Activated T-cell treated with anti-CD3 and anti-CD28 coated beads for 4 hours (primary cell): ENCODE results near the gene PRPSAP1.
"Not testable (repeated sequence)": the region's sequence is repeated elsewhere in the genome, so short reads cannot be mapped to it uniquely, and the experiment has no call there.

ENCODE experiments used
- DNase-seq: peaks from one replicate; pipeline ENCODE4 v3.0.0-alpha.2; 2020

PRPSAP1 gene

DNA sequence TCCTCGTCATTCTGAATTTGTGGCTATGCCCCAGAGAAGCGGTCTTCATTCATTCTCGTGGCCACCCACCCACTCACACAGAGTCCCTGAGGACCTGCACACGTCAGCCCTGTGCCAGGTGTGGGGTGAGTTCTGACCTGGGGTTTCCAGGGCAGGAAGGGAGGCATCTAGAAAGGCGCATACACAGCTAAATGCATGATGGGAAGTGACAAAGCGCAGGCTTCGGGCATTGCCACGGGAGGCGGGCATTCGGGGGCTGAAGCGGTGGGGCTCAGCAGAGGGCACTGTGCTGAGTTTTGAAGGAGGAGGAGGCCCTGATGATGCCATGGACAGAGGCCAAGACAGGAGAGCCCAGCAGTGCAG lies 77.7 kb downstream of the PRPSAP1 start:
- DNase-seq = no peak

GRCh38 chr17:76275382-76276068 lies 78.2 kb downstream of the PRPSAP1 start:
- DNase-seq = no peak

- DNase-seq = no peak
These were observed 79.4 kb downstream of the PRPSAP1 start for GRCh38 chr17:76274112-76274956.

- DNase-seq = no peak
These were observed 80.1 kb downstream of the PRPSAP1 start for GRCh38 chr17:76273445-76274111.

DNA sequence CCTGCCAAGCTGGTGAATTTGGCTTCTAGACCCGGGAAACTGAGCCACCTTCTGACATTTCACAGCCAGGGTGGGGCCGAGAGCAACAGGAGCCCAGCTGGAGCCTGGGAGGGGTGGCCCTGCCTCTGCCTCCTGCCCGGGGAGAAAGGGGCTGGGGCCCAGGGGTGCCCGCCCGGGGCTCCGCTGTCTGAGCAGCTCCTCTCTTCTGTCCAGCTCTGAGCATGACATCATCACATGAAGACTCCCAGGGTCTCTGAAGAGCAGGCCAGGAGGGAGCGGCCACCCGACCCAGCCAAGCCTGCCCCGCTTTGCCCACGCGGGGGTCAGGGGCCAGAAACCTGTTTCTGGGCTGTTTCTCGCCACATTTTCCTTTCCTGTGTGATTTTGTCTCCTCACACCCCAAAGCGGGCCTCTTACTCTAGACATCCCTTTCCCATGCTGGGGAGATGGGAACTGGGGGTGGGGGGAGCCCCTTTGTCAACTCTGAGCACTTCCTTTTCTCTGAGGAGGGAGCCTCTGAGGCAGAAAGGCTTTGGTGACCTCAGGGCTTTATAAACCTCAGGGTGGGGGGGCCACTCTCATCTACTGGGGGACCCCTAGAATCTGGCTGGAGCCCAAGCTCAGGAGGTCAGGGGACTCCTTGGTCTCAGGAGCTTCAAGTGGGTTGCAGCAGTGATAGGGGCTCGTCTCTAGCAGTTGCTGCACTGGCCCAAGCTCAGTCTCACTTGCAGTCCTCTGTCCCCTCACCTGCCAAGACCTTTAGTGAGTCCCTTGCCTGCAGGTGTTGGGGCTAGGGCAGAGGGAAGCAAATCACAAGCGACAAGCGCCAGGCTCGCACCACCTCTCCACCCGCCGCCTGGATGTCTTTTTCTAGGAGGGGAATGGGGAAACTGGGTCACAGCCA lies 80.9 kb downstream of the PRPSAP1 start:
- no peak for DNase-seq

- DNase-seq = peak; percentile 76
These were observed 81.8 kb downstream of the PRPSAP1 start for GRCh38 chr17:76271669-76272540.

DNA sequence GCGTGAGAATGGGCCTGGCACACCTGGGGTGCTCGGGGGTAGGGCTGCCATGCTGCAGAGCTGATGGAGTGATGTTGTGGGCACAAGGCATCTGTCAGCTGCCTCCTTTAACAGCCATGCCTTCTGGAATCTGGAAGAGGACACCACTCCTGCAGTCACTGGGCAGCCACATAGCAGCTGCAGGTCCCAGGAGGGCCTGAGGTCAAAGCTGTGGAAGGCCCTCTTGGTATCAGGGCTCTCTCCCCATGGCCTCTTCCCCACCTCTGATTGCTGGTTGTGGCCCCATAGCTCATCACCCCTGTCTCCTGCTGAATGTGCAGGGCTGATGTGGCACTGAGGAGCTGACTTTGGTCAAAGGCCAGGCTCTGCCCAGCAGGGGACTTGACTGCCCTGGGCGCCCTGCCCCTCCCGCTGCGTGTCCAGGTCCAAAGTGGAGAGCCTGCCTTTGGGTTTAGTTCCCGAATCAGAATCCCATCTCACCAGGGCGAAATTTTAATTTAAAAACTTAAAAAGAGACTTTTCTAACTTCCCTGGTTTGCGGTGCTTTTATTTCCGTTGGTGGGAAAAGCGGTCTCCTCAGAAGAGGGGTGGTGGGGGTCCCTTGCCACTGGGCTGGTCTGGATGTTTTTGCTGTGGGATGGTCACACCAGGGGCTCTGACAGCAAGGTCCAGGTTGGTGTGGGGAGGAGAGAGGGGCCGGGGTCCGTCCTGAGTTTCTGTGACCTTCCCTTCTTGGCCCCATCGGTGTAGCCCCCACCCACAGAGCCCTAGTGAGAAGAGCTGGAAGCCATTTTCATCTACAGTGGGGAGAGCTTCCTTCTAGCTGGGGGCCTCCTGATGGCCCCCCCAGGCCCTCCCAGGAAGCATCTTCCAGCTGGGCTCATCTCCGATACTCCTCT lies 82.7 kb downstream of the PRPSAP1 start:
- DNase-seq = no peak

- DNase-seq = no peak
These were observed 83.6 kb downstream of the PRPSAP1 start for GRCh38 chr17:76270127-76270592.

GRCh38 chr17:76268991-76269981 lies 84.4 kb downstream of the PRPSAP1 start:
- no peak for DNase-seq

- peak; percentile 66 for DNase-seq
These were observed 85.5 kb downstream of the PRPSAP1 start for GRCh38 chr17:76268015-76268749.

DNA sequence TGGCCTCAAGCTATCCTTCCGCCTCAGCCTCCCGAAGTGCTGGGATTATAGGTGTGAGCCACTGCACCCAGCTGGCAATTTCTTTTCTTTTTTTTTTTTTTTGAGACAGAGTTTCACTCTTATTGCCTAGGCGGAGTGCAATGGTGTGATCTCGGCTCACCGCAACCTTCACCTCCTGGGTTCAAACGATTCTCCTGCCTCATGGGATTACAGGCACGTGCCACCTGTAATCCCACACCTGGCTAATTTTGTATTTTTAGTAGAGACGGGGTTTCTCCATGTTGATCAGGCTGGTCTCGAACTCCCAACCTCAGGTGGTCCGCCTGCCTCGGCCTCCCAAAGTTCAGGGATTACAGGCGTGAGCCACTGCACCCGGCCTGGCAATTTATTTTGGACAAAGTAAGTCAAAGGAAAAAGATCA lies 86.1 kb downstream of the PRPSAP1 start:
- DNase-seq = not testable (repeated sequence)

- no peak for DNase-seq
These were observed 86.6 kb downstream of the PRPSAP1 start for GRCh38 chr17:76267051-76267576.

- no peak for DNase-seq
These were observed 87.3 kb downstream of the PRPSAP1 start for GRCh38 chr17:76266244-76266938.

GRCh38 chr17:76265624-76266243 lies 88.0 kb downstream of the PRPSAP1 start:
- no peak for DNase-seq

DNA sequence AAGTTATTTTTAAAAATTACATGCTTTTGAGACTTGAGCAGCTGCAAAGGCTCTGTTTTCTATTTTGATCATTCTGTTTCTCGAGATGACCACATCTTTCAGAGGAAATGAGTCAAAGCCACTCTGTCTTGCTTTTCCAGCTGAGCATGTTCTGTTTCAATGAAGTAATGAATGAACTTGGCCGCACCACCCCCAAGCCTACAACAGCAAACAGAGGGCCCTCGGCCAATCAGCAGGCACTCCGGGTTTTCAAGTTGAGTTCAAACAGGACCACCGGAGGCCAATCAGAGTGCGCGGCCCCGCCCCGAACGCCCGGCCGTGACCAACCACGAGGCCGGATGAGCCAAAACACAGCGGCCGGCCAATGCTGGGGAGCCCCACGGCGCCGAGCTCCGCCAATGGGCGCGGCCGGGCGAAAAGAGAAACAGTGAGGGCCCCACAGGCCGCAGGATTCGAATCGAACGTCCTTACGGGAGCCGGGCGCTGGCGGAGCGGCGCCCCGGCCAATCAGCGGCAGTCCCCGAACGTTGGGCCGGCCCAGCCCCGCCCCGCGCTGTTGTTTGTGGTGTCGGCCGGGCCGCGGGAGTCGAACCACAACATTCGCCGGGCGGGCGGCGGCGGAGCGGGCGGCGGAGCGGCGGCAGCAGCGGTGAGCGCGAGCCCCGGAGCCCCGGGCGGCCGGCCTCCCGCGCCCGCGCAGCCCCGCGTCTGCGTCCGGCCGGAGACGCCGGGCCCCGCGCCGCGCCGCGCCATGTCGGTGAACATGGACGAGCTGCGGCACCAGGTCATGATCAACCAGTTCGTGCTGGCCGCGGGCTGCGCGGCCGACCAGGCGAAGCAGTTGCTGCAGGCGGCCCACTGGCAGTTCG lies 88.7 kb downstream of the PRPSAP1 start, which contains the start of gene UBALD2:
TSS of gene UBALD2 (plus strand) at position 594 of the 869 bp plus-strand sequence. CDS start at position 752, 158 bp downstream.
- peak; percentile 95 for DNase-seq

GRCh38 chr17:76264425-76264754 lies 89.3 kb downstream of the PRPSAP1 start:
- no peak for DNase-seq
